GM23248 (cell line): Measurements from ENCODE around the gene MCTP2.

Source experiments
- EZH2 ChIP-seq: fragments of 200-600 bp; sonication (generic); IDR thresholded peaks from 2 replicates; pipeline ENCODE4 v1.6.1; 2018; ENCODE audit warnings: antibody characterized with exemption, mild to moderate bottlenecking; ENCODE audit not compliant: insufficient read depth, poor library complexity, severe bottlenecking
- EZH2phosphoT487 ChIP-seq: fragments of 200-600 bp; sonication (generic); IDR thresholded peaks from 2 replicates; pipeline ENCODE4 v1.6.1; 2018; ENCODE audit warnings: antibody characterized with exemption, moderate library complexity, mild to moderate bottlenecking, low read depth; ENCODE audit not compliant: insufficient read depth

- TF ChIP-seq EZH2phosphoT487 (no peak), EZH2 (no peak)
These were observed 200.9 kb downstream of the MCTP2 start for GRCh38 chr15:94432279-94432678.
